HepG2 (cell line): Measurements from ENCODE around the gene PLCB4. TPM values are rescaled to one million over a fixed set of nuclear protein-coding genes. Genes with fewer than 3 reads are reported as not detected.

Experiments
- ATAC-seq: fragments of 200-7000 bp; cut with Tn5 transposase; 3 replicates; pipeline ENCODE4 v1.9.1; 2020; ENCODE audit warnings: mild to moderate bottlenecking, moderate library complexity
- BruUV-seq: library from RNA; stranded (reverse); fragments of 400-500 nt; replicated peaks from 2 replicates; lab custom pipeline; 2021; lab: Mats Ljungman, UMichigan
- CTCF ChIA-PET: fragments of 300-600 bp; formaldehyde crosslinking; extraction: SDS; loops from one replicate; lab custom pipeline; 2021; ENCODE audit warnings: low total read pairs, inconsistent platforms, low intra/inter-chr PET ratio; lab: Yijun Ruan, JAX
- POLR2A ChIA-PET: fragments of 350-600 bp; sonication (Branson Sonifier 250); formaldehyde crosslinking; loops from one replicate; lab custom pipeline; 2020; ENCODE audit warnings: antibody characterized with exemption, inconsistent platforms; lab: Yijun Ruan, JAX
- DNase-seq: peaks from one replicate; pipeline ENCODE4 v3.0.0-alpha.2; 2015; ENCODE audit warnings: low spot score
- FAIRE-seq: peaks from 3 replicates; lab custom pipeline; 2011; peaks lifted over from hg19 to GRCh38; lab: Jason Lieb, UNC
- H2AFZ ChIP-seq: one replicate; pipeline ENCODE4 v1.6.1; 2011; ENCODE audit warnings: low read length, inconsistent platforms
- H3K27ac ChIP-seq: fragments of 300-600 bp; 3 replicates; pipeline ENCODE4 v1.8.0; 2011; ENCODE audit warnings: mixed run types, mild to moderate bottlenecking, mixed read lengths, low read length, inconsistent platforms; ENCODE audit not compliant: insufficient read depth; ENCODE audit errors: extremely low read length
- H3K27me3 ChIP-seq, 2 experiments: fragments of 200-600 bp in 1 of 2; 2 replicates in 1 of 2; 3 replicates in 1 of 2; pipeline versions ENCODE4 v1.6.0 to v1.8.0; 2011; ENCODE audit warnings: low read length in 2 of 2, mild to moderate bottlenecking in 2 of 2, moderate library complexity in 2 of 2, inconsistent platforms in 1 of 2; ENCODE audit not compliant: insufficient read depth in 2 of 2, control insufficient read depth in 1 of 2
- H3K36me3 ChIP-seq, 2 experiments: fragments of 200-600 bp in 1 of 2; replicated peaks in 1 of 2; 2 replicates in 1 of 2; 3 replicates in 1 of 2; pipeline versions ENCODE4 v1.5.1 to v1.8.0; 2011; ENCODE audit warnings: low read length in 2 of 2, inconsistent platforms in 1 of 2; ENCODE audit not compliant: insufficient read depth in 2 of 2, control insufficient read depth in 1 of 2
- H3K4me1 ChIP-seq: 2 replicates; pipeline ENCODE4 v1.5.1; 2012; ENCODE audit warnings: low read length, inconsistent platforms; ENCODE audit not compliant: insufficient read depth
- H3K4me2 ChIP-seq: 2 replicates; pipeline ENCODE4 v1.6.0; 2011; ENCODE audit warnings: low read depth, low read length, inconsistent platforms
- H3K4me3 ChIP-seq, 3 experiments: fragments of 200-600 bp in 1 of 3; sonication (generic), shearing (Covaris generic) in 1 of 3; replicated peaks in 1 of 3; 2 replicates each; pipeline ENCODE4 v1.5.1; 2011 to 2016; ENCODE audit warnings: low read length in 3 of 3, inconsistent platforms in 2 of 3, low read depth in 2 of 3, mild to moderate bottlenecking in 2 of 3, control low read depth in 1 of 3, mixed read lengths in 1 of 3; ENCODE audit not compliant: insufficient read depth in 1 of 3
- H3K79me2 ChIP-seq: one replicate; pipeline ENCODE4 v1.6.1; 2011; ENCODE audit warnings: low read length, inconsistent platforms; ENCODE audit not compliant: insufficient read depth
- H3K9ac ChIP-seq: 2 replicates; pipeline ENCODE4 v1.6.0; 2011; ENCODE audit warnings: mild to moderate bottlenecking, low read depth, low read length, inconsistent platforms; ENCODE audit not compliant: insufficient read depth
- H3K9me3 ChIP-seq: 2 replicates; pipeline ENCODE4 v1.5.1; 2012; ENCODE audit warnings: mild to moderate bottlenecking, low read length
- H4K20me1 ChIP-seq: 2 replicates; pipeline ENCODE4 v1.6.0; 2011; ENCODE audit warnings: inconsistent platforms, mild to moderate bottlenecking, low read length, moderate library complexity; ENCODE audit not compliant: insufficient read depth
- ARNT2 ChIP-seq: sonication (generic); formaldehyde crosslinking; IDR thresholded peaks from 2 replicates; pipeline ENCODE4 v1.8.0; 2022; ENCODE audit warnings: mild to moderate bottlenecking, low read depth, missing genetic modification reagents, moderate library complexity
- EHMT2 ChIP-seq: fragments of 200-600 bp; sonication (generic); IDR thresholded peaks from 2 replicates; pipeline ENCODE4 v1.7.0; 2017; ENCODE audit warnings: antibody characterized with exemption, low read depth, low read length, borderline replicate concordance
- GPN1 ChIP-seq: sonication (generic); formaldehyde crosslinking; IDR thresholded peaks from 2 replicates; pipeline ENCODE4 v1.5.1; 2020; ENCODE audit warnings: missing genetic modification reagents, borderline replicate concordance
- JUNB ChIP-seq: sonication (generic); formaldehyde crosslinking; IDR thresholded peaks from 2 replicates; pipeline ENCODE4 v1.8.0; 2022; ENCODE audit warnings: missing genetic modification reagents, mild to moderate bottlenecking, borderline replicate concordance
- NCOR1 ChIP-seq: fragments of 200-600 bp; sonication (generic); IDR thresholded peaks from 2 replicates; pipeline ENCODE4 v1.7.0; 2017; ENCODE audit warnings: antibody characterized with exemption, low read length, borderline replicate concordance
- NR2F1 ChIP-seq, 2 experiments: fragments of 450-650 bp in 1 of 2; formaldehyde crosslinking in 1 of 2; IDR thresholded peaks; 2 replicates each; pipeline versions ENCODE4 v1.5.0 to v1.6.1; 2016 to 2020; ENCODE audit warnings: mild to moderate bottlenecking in 1 of 2, missing compliant biosample characterization in 1 of 2, missing genetic modification reagents in 1 of 2, moderate library complexity in 1 of 2
- SOX6 ChIP-seq, 2 experiments: fragments of 450-650 bp in 1 of 2; sonication (generic) in 1 of 2; formaldehyde crosslinking in 1 of 2; IDR thresholded peaks; 2 replicates each; pipeline versions ENCODE4 v1.4.0 to v1.6.1; 2017 to 2020; ENCODE audit warnings: antibody characterized with exemption in 1 of 2, mild to moderate bottlenecking in 1 of 2, missing genetic modification reagents in 1 of 2
- THYN1 ChIP-seq: sonication (generic); formaldehyde crosslinking; IDR thresholded peaks from 2 replicates; pipeline ENCODE4 v1.8.1; 2023; ENCODE audit warnings: low read depth, mild to moderate bottlenecking, moderate library complexity, missing genetic modification reagents, borderline replicate concordance
- TMF1 ChIP-seq: sonication (generic); formaldehyde crosslinking; IDR thresholded peaks from 2 replicates; pipeline ENCODE4 v1.8.1; 2022; ENCODE audit warnings: low read depth, missing genetic modification reagents
- ZNF44 ChIP-seq: sonication (generic); formaldehyde crosslinking; IDR thresholded peaks from 2 replicates; pipeline ENCODE4 v1.5.1; 2020; ENCODE audit warnings: mild to moderate bottlenecking, missing genetic modification reagents
- ZNF451 ChIP-seq: sonication (generic); formaldehyde crosslinking; IDR thresholded peaks from 2 replicates; pipeline ENCODE4 v1.5.0; 2020; ENCODE audit warnings: mild to moderate bottlenecking, missing genetic modification reagents
- ZNF577 ChIP-seq: sonication (generic); formaldehyde crosslinking; IDR thresholded peaks from 2 replicates; pipeline ENCODE4 v1.4.0; 2020; ENCODE audit warnings: mild to moderate bottlenecking, low read depth, missing genetic modification reagents, borderline replicate concordance
- ZNF703 ChIP-seq: sonication (generic); formaldehyde crosslinking; IDR thresholded peaks from 2 replicates; pipeline ENCODE4 v1.5.1; 2020; ENCODE audit warnings: missing genetic modification reagents, mild to moderate bottlenecking, moderate library complexity, borderline replicate concordance
- WGBS: methylation state at CpG from one replicate; pipeline ENCODE4 v1.1.6; 2017; ENCODE audit warnings: low lambda C conversion rate; 5-methylcytosine and 5-hydroxymethylcytosine counted together
- in situ Hi-C: cut with HindIII; loops from 2 replicates; pipeline ENCODE4 v1.10.0; 2017; ENCODE audit warnings: low pct_unique_long_range_greater_than_20kb; ENCODE audit not compliant: extremely low pct_ligation_motif_present
- intact Hi-C: fragments of 100-400 bp; cut with micrococcal nuclease; formaldehyde crosslinking; loops from one replicate; pipeline ENCODE4 v1.10.0; 2022; ENCODE audit not compliant: unreplicated experiment
- polyA plus RNA-seq, 8 experiments: library from polyadenylated mRNA; depleted of rRNA in 3 of 8; stranded (reverse) in 7 of 8; unstranded in 1 of 8; fragments of >200 nt; fragmentation: Illumina TruSeq in 4 of 8; extraction: Trizol in 4 of 8; gene quantifications; 2 replicates each; pipeline versions ENCODE4 v1.2.1 to v1.2.3, GENCODE V29; 2011 to 2016; ENCODE audit warnings: low read depth in 4 of 8, missing spikeins in 1 of 8, mixed read lengths in 1 of 8; ENCODE audit not compliant: insufficient read depth in 1 of 8
- total RNA-seq, 5 experiments: library from RNA; depleted of rRNA; stranded (reverse); fragments of >200 nt; fragmentation: Illumina TruSeq; extraction: Trizol; gene quantifications; 2 replicates each; pipeline ENCODE4 v1.2.3, GENCODE V29; 2016; ENCODE audit warnings: low read depth in 1 of 5
- TF ChIP-seq, protein P1 (sequence below): IDR thresholded peaks from 2 replicates; pipeline ENCODE4 v1.6.1; 2016
- TF ChIP-seq, protein P2 (sequence below): sonication (generic); formaldehyde crosslinking; conservative IDR thresholded peaks from 2 replicates; pipeline ENCODE4 v1.8.1; 2023; ENCODE audit warnings: missing genetic modification reagents
- TF ChIP-seq, protein P3 (sequence below): sonication (generic); formaldehyde crosslinking; IDR thresholded peaks from 2 replicates; pipeline ENCODE4 v1.8.1; 2023; ENCODE audit warnings: mild to moderate bottlenecking, moderate library complexity, missing genetic modification reagents

The PLCB4 gene
- total and polyA plus RNA-seq, 2 of the 13 experiments (the other 11 are each of a cell fraction or from before 2014, with no cell fraction given): 0.01 TPM; not detected in 1

DNA sequence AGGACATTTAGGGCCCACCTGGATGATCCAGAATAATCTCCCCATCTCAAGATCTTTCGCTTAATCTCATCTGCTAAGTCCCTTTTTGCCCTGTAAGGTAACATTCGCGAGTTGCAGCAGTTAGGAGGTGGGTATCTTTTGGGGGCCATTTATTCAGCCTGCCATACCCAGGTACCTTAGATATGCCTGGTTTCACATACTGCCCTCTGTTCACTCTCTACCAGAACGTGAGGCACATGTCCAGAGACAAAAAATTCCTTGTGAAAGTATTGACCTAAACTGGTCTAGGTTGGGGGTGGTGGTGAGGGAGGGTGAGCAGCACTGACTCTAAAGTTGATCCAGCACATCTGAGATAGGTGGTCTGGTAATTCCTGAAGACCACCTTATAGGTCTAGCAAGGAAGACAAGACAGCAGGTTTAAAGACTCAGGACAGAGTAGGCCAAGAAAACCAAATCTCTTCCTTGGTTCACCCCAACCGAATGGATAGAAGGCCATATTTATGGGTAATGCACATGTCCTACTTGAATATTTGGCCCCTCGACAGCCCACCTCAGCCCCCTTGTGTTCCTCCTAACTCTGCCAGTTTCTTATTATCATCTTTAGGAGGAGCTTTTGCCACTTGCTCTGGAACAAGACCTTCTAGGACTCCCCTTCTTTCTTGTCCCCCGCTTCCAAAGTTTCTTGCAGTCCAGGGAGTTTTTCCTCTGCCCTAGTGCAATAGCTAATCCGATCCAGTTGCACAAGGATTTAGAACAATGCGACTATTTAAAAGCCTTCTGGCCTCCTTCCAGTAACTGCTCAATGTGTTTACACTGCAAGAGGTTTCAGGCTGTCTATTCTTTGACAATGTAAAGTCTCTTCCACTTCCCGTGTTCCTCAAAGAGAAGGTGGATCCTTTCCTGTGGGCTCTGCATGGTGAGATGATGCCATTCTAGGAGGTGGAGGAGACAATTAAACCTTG is 232.5 kb downstream of the PLCB4 start (continued):
- TF ChIP-seq ZNF703 (CRISPR knock-in tag) (no peak), GPN1 (no peak), ZNF44 (CRISPR knock-in tag) (no peak), NR2F1 (CRISPR knock-in tag; IDR thresholded peaks at IDR 0.05) (peak in 1 of 2 experiments; percentile 21; a peak in 1 of 4 replicates)

DNA sequence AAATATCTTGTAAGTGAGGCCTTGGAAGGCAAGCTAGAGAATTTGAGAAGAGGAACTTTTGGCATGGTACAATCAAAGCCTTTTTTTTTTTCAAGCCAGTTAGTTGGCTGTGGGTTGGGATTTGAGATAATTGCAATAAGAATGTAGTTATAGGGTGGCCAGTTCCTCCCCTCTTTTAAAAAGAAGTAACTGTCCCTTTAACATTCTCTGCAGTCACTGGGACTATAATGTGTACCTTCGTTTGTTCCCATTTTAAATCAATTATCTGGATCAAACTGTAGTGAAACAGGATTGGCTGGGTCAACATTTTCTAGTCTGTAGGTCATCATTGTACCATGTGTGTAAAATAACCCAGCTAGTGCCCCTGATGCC is 233.2 kb downstream of the PLCB4 start:
- H3K4me3 ChIP-seq: no peak overlapping the region
- intact Hi-C loops: no loop called here
- no peak overlapping the region for H3K27ac ChIP-seq
- H3K36me3 ChIP-seq: no peaks in the 10 kb centered on the region
- WGBS: 3% methylated on average over 1 of the region's 1 CpG
- no peaks in the 10 kb centered on the region; a peak in 1 of 5 replicates for H3K27me3 ChIP-seq
- H4K20me1 ChIP-seq: no peaks in the 10 kb centered on the region
- no peak for DNase-seq
- H3K4me1 ChIP-seq: peaks cover 27% of the 10 kb centered on the region
- H3K4me2 ChIP-seq: peak overlapping the region; percentile 54
- POLR2A ChIA-PET: no interaction called here
- FAIRE-seq: no peak
- H2AFZ ChIP-seq: no peak overlapping the region
- no peak overlapping the region for H3K9ac ChIP-seq
- CTCF ChIA-PET: no interaction called here
- no peaks in the 10 kb centered on the region for H3K9me3 ChIP-seq
- peak; percentile 49 for ATAC-seq
- no peaks in the 10 kb centered on the region for H3K79me2 ChIP-seq
- no TSS peak for BruUV-seq
- in situ Hi-C loops: no loop called here
- TF ChIP-seq EHMT2: peak; percentile 5; the same call in 1 of the 2 replicates
- TF ChIP-seq TMF1 (CRISPR knock-in tag): peak; percentile 13; the same call in 1 of the 2 replicates
- TF ChIP-seq, protein P1, sequence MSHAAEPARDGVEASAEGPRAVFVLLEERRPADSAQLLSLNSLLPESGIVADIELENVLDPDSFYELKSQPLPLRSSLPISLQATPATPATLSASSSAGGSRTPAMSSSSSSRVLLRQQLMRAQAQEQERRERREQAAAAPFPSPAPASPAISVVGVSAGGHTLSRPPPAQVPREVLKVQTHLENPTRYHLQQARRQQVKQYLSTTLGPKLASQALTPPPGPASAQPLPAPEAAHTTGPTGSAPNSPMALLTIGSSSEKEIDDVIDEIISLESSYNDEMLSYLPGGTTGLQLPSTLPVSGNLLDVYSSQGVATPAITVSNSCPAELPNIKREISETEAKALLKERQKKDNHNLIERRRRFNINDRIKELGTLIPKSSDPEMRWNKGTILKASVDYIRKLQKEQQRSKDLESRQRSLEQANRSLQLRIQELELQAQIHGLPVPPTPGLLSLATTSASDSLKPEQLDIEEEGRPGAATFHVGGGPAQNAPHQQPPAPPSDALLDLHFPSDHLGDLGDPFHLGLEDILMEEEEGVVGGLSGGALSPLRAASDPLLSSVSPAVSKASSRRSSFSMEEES (CRISPR knock-in tag): 0 out of 2 replicates have a peak, but pooled peaks have one; percentile 9
- no peak for TF ChIP-seq ZNF577
- TF ChIP-seq, protein P2, sequence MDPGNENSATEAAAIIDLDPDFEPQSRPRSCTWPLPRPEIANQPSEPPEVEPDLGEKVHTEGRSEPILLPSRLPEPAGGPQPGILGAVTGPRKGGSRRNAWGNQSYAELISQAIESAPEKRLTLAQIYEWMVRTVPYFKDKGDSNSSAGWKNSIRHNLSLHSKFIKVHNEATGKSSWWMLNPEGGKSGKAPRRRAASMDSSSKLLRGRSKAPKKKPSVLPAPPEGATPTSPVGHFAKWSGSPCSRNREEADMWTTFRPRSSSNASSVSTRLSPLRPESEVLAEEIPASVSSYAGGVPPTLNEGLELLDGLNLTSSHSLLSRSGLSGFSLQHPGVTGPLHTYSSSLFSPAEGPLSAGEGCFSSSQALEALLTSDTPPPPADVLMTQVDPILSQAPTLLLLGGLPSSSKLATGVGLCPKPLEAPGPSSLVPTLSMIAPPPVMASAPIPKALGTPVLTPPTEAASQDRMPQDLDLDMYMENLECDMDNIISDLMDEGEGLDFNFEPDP: 0 out of 2 replicates have a peak, but pooled peaks have one; percentile 58
- no peak for TF ChIP-seq SOX6 (IDR thresholded peaks at IDR 0.05)
- TF ChIP-seq SOX6 (CRISPR knock-in tag; IDR thresholded peaks at IDR 0.05): peak; percentile 20; the same call in 1 of the 2 replicates
- TF ChIP-seq THYN1 (CRISPR knock-in tag): 0 out of 2 replicates have a peak, but pooled peaks have one; percentile 59
- 0 out of 2 replicates have a peak, but pooled peaks have one; percentile 13 for TF ChIP-seq NCOR1
- TF ChIP-seq, protein P3, sequence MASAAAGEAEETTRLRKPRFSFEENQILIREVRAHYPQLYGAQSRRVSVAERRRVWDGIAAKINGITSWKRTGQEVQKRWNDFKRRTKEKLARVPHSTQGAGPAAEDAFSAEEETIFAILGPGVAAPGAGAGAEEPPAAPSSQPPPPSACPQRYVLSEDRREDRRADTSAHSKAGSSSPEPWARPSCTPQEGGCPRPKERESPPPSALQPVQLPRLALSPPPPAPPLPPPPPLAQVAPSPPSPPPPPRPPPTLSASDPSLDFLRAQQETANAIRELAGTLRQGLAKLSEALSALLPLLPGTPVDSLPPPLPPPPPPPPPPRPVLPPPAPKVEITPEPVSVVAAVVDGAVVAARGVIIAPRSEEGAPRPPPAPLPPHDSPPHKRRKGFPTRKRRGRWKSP: 0 out of 2 replicates have a peak, but pooled peaks have one; percentile 4
- 0 out of 2 replicates have a peak, but pooled peaks have one; percentile 10 for TF ChIP-seq ZNF451
- TF ChIP-seq JUNB (CRISPR knock-in tag): peak; percentile 21; the same call in 1 of the 2 replicates
- TF ChIP-seq ARNT2 (CRISPR knock-in tag): no peak; the same call in 1 of the 2 replicates
